Memory B cell (primary cell): ENCODE measurements around the gene LIPE.
"Not testable (repeated sequence)": the region's sequence is repeated elsewhere in the genome, so short reads cannot be mapped to it uniquely, and the experiment has no call there.

Experiments
- ATAC-seq: fragments of 150-1000 bp; cut with Tn5 transposase; 2 replicates; pipeline ENCODE4 v1.10.0; 2021; ENCODE audit warnings: low read depth, mild to moderate bottlenecking, moderate library complexity
- DNase-seq, 2 donors: peaks; one replicate each; pipeline ENCODE4 v3.0.0; 2022; ENCODE audit warnings: low spot score in 2 of 2
- H3K27ac Mint-ChIP-seq: one replicate; pipeline ENCODE4 v1.8.0; 2022; ENCODE audit warnings: mild to moderate bottlenecking, moderate library complexity, mixed read lengths
- H3K27me3 Mint-ChIP-seq: one replicate; pipeline ENCODE4 v1.8.0; 2022; ENCODE audit warnings: mixed read lengths
- H3K36me3 Mint-ChIP-seq: one replicate; pipeline ENCODE4 v1.8.0; 2022; ENCODE audit warnings: mild to moderate bottlenecking, mixed read lengths
- H3K4me1 Mint-ChIP-seq: one replicate; pipeline ENCODE4 v1.8.0; 2022; ENCODE audit warnings: mixed read lengths
- H3K4me3 Mint-ChIP-seq: one replicate; pipeline ENCODE4 v1.8.0; 2022; ENCODE audit warnings: mild to moderate bottlenecking, moderate library complexity, mixed read lengths
- H3K9me3 Mint-ChIP-seq: one replicate; pipeline ENCODE4 v1.8.0; 2022; ENCODE audit warnings: mixed read lengths

LIPE gene

GRCh38 chr19:42459926-42460325, 32.7 kb upstream of the LIPE start:
- DNase-seq (no peak), ATAC-seq (no peak)
- Mint-ChIP-seq H3K27me3 (no peaks in the 10 kb centered on the region), H3K4me3 (no peak overlapping the region), H3K36me3 (no peaks in the 10 kb centered on the region), H3K4me1 (peaks cover 20% of the 10 kb centered on the region), H3K9me3 (no peaks in the 10 kb centered on the region), H3K27ac (no peak overlapping the region)

- no peaks in the 10 kb centered on the region for H3K36me3 Mint-ChIP-seq
- no peak overlapping the region for H3K4me3 Mint-ChIP-seq
- no peaks in the 10 kb centered on the region for H3K27me3 Mint-ChIP-seq
- no peaks in the 10 kb centered on the region for H3K9me3 Mint-ChIP-seq
- peaks cover 15% of the 10 kb centered on the region for H3K4me1 Mint-ChIP-seq
- DNase-seq (no peak), ATAC-seq (no peak)
- H3K27ac Mint-ChIP-seq, result no peak overlapping the region
Measured at GRCh38 chr19:42455621-42456081, 28.5 kb upstream of the LIPE start.

DNA sequence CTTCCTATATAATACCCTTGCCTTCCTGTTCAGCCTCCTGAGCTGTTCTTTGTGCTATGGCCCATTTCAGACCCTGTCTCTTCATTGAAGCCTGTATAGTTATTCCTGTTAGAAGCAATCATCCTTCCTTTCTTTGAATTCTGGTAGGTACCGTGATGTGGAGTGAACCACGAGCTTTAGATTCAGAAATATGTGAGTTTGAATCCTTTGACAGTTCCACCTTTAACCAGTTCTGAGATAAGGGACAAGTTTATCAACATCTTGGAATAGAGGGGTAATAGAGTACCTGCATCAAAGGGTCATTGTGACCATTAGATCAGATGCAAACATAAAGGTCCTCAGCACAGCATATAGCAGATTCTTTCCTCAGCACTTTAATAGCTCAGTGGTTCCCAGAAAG, 27.9 kb upstream of the LIPE start:
- H3K36me3 Mint-ChIP-seq, result no peaks in the 10 kb centered on the region
- no peak overlapping the region for H3K27ac Mint-ChIP-seq
- no peak for ATAC-seq

GRCh38 chr19:42452590-42452989, 25.4 kb upstream of the LIPE start:
- no peak for ATAC-seq
- Mint-ChIP-seq H3K4me3 (no peak overlapping the region), H3K36me3 (no peaks in the 10 kb centered on the region), H3K9me3 (no peaks in the 10 kb centered on the region), H3K4me1 (peaks cover 13% of the 10 kb centered on the region), H3K27me3 (no peaks in the 10 kb centered on the region), H3K27ac (peak overlapping the region; percentile 35)
- DNase-seq, result no peak

More for the DNA sequence above, 27.9 kb upstream of the LIPE start:
- no peak for DNase-seq
- Mint-ChIP-seq H3K9me3 (no peaks in the 10 kb centered on the region), H3K27me3 (no peaks in the 10 kb centered on the region), H3K4me3 (no peak overlapping the region), H3K4me1 (peaks cover 14% of the 10 kb centered on the region)

- no peak overlapping the region for H3K27ac Mint-ChIP-seq
- no peaks in the 10 kb centered on the region for H3K9me3 Mint-ChIP-seq
- H3K36me3 Mint-ChIP-seq, result no peaks in the 10 kb centered on the region
- H3K4me3 Mint-ChIP-seq, result no peak overlapping the region
- ATAC-seq, result peak; percentile 92
- no peaks in the 10 kb centered on the region for H3K27me3 Mint-ChIP-seq
- DNase-seq, result peak; percentile 63 to 65
- peaks cover 7% of the 10 kb centered on the region for H3K4me1 Mint-ChIP-seq
Measured at GRCh38 chr19:42450314-42450934, 23.2 kb upstream of the LIPE start.

- not testable (repeated sequence) for DNase-seq, ATAC-seq, H3K36me3 Mint-ChIP-seq, H3K9me3 Mint-ChIP-seq, H3K4me1 Mint-ChIP-seq, H3K27ac Mint-ChIP-seq, H3K27me3 Mint-ChIP-seq, H3K4me3 Mint-ChIP-seq
Measured at GRCh38 chr19:42448306-42448705, 21.1 kb upstream of the LIPE start.

DNA sequence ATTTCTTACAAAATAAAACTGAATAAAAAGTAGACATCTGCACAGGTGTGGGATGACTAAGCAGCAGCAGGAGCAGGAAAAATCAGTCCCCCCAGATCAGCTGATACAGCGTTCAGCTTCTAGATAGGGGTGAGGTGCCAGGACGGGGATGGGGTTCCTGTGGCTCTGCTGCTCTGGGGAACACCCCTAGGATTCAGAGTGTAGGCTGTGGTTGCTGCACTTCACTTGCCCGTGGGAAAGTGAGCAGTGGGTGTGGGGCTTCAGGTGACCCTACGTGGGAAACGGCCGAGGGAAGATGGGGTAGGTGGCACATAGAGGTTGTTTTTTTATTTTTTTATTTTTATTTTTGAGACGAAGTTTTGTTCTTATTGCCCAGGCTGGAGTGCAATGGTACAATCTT, 18.8 kb upstream of the LIPE start:
- peaks cover 3% of the 10 kb centered on the region for H3K27me3 Mint-ChIP-seq
- H3K4me3 Mint-ChIP-seq, result no peak overlapping the region
- H3K27ac Mint-ChIP-seq, result no peak overlapping the region
- no peaks in the 10 kb centered on the region for H3K9me3 Mint-ChIP-seq
- H3K4me1 Mint-ChIP-seq, result no peaks in the 10 kb centered on the region
- H3K36me3 Mint-ChIP-seq, result no peaks in the 10 kb centered on the region
- no peak for DNase-seq
- ATAC-seq, result no peak

DNA sequence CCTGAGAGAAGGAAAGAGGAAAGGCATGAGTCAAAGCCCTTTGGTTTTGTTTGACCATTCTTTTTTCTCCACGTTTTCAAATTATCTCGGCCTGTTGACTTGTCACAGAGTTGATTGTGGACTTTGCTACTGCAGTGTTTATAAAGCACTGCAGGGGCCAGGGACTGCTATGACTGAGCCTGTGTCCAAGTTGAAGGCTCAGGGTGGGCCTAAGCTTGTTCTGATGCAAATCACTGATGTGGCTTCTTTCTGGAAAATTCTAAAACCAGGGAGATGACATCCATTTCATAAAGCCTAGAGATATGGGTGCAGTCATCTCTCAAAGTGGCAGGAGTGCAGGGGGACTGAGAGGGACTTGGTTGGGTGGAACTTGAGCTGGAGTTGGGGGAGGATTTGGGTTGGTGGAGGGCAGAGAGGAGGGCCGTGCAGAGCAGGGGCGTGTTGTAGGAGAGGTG, 16.8 kb upstream of the LIPE start:
- no peaks in the 10 kb centered on the region for H3K9me3 Mint-ChIP-seq
- H3K27ac Mint-ChIP-seq, result no peak overlapping the region
- no peaks in the 10 kb centered on the region for H3K36me3 Mint-ChIP-seq
- no peak for DNase-seq
- peaks cover 4% of the 10 kb centered on the region for H3K27me3 Mint-ChIP-seq
- H3K4me1 Mint-ChIP-seq, result peaks cover 5% of the 10 kb centered on the region
- no peak overlapping the region for H3K4me3 Mint-ChIP-seq
- ATAC-seq, result no peak

DNA sequence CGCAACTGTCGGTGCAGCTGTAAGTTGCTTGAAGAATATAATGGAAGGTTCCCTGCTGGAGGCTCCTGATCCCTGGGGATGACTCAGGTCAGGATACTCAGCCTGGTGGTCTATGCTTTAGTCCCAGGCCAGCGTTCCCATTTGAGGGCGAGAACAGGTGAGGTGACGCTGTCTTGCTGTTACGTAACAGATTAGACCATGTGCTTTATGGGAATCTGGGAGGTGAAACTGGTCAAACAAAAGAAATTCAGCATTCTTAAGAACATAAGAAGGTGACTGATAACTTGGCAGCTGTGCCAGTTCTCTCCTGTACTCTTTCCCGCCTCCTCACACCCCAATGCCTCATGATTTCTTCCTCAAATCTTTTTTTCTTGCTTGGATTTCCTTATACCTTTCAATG, 15.6 kb upstream of the LIPE start, which contains the start of gene CXCL17:
TSS of gene CXCL17 (minus strand) at position 114 of the 400 bp plus-strand sequence. CDS start 114 bp downstream, outside the sequence.
- peaks cover 4% of the 10 kb centered on the region for H3K27me3 Mint-ChIP-seq
- no peaks in the 10 kb centered on the region for H3K9me3 Mint-ChIP-seq
- no peak within 1 kb of the TSS for H3K4me3 Mint-ChIP-seq
- ATAC-seq (no peak), DNase-seq (no peak)
- no peaks in the 10 kb centered on the region for H3K36me3 Mint-ChIP-seq
- peaks cover 9% of the 10 kb centered on the region for H3K4me1 Mint-ChIP-seq
- no peak within 1 kb of the TSS for H3K27ac Mint-ChIP-seq

- ATAC-seq (no peak), DNase-seq (no peak)
- H3K4me3 Mint-ChIP-seq, result no peak overlapping the region
Measured at GRCh38 chr19:42441049-42441445, 13.9 kb upstream of the LIPE start.

GRCh38 chr19:42440357-42441048, 13.3 kb upstream of the LIPE start:
- ATAC-seq (peak; percentile 72), DNase-seq (peak; percentile 77 to 79)
- peaks cover 9% of the 10 kb centered on the region for H3K4me1 Mint-ChIP-seq
- no peak overlapping the region for H3K27ac Mint-ChIP-seq
- H3K36me3 Mint-ChIP-seq, result no peaks in the 10 kb centered on the region
- H3K27me3 Mint-ChIP-seq, result peaks cover 4% of the 10 kb centered on the region
- no peak overlapping the region for H3K4me3 Mint-ChIP-seq
- no peaks in the 10 kb centered on the region for H3K9me3 Mint-ChIP-seq

More at GRCh38 chr19:42441049-42441445, 13.9 kb upstream of the LIPE start:
- Mint-ChIP-seq H3K27me3 (peaks cover 4% of the 10 kb centered on the region), H3K9me3 (no peaks in the 10 kb centered on the region), H3K36me3 (no peaks in the 10 kb centered on the region), H3K27ac (no peak overlapping the region), H3K4me1 (peaks cover 9% of the 10 kb centered on the region)

- DNase-seq (no peak), ATAC-seq (no peak)
- Mint-ChIP-seq H3K4me1 (peaks cover 9% of the 10 kb centered on the region), H3K4me3 (no peak overlapping the region), H3K36me3 (no peaks in the 10 kb centered on the region), H3K27me3 (peaks cover 1% of the 10 kb centered on the region), H3K9me3 (no peaks in the 10 kb centered on the region), H3K27ac (no peak overlapping the region)
Measured at GRCh38 chr19:42436006-42436405, 8.8 kb upstream of the LIPE start.

- Mint-ChIP-seq H3K4me3 (no peak overlapping the region), H3K27ac (no peak overlapping the region), H3K4me1 (peaks cover 5% of the 10 kb centered on the region), H3K9me3 (no peaks in the 10 kb centered on the region), H3K36me3 (no peaks in the 10 kb centered on the region), H3K27me3 (no peaks in the 10 kb centered on the region)
- ATAC-seq (no peak), DNase-seq (no peak)
Measured at GRCh38 chr19:42435316-42435715, 8.1 kb upstream of the LIPE start.

DNA sequence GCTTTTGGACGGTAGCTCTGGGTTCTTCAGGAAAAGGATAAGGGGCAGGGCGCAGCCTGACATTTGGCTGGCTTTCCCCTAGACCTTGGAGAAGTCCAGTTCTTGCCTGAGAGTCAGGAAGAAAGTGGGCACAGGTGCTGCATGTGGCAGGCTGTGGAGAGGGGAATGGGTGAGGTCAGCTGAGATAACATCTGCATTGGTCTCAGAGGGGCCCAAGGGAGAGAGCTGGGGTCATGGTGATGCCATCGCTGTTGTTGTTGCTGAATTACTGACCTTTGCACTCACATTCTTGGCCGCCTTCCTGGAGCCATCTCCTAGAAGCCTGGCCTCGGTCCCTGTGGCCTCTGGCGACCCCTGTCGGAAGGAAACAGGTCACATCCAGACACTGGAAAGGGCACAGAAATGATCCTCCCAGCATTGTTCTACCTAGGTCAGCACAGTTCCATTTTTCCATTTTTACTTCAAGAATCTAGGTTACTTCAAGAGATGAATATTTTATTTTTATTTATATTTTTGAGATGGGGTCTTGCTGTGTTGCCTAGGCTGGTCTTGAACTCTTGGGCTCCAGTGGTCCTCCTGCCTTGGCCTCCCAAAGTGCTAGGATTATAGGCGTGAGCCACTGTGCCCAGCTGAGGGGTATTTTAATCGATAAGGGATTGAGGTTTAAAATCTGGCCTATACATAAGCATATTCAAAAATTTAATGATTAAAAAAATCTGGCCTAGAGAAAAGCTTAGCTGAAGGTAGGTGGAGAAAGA, 6.5 kb upstream of the LIPE start:
- Mint-ChIP-seq H3K27ac (no peak overlapping the region), H3K36me3 (no peaks in the 10 kb centered on the region), H3K27me3 (no peaks in the 10 kb centered on the region), H3K9me3 (no peaks in the 10 kb centered on the region), H3K4me3 (no peak overlapping the region), H3K4me1 (peaks cover 4% of the 10 kb centered on the region)
- ATAC-seq (peak; percentile 75), DNase-seq (peak; percentile 48 to 55)
